GM12872 (cell line): ENCODE measurements around the gene ZC2HC1B.

ENCODE experiments used
- TF ChIP-seq, protein P1 (sequence below): IDR thresholded peaks from 3 replicates; pipeline ENCODE4 v1.5.1; 2011; ENCODE audit warnings: low read depth, mild to moderate bottlenecking, low read length, moderate library complexity; ENCODE audit not compliant: insufficient read depth

The ZC2HC1B gene

GRCh38 chr6:143839196-143839595 lies 25.1 kb upstream of the ZC2HC1B start:
- TF ChIP-seq, protein P1, sequence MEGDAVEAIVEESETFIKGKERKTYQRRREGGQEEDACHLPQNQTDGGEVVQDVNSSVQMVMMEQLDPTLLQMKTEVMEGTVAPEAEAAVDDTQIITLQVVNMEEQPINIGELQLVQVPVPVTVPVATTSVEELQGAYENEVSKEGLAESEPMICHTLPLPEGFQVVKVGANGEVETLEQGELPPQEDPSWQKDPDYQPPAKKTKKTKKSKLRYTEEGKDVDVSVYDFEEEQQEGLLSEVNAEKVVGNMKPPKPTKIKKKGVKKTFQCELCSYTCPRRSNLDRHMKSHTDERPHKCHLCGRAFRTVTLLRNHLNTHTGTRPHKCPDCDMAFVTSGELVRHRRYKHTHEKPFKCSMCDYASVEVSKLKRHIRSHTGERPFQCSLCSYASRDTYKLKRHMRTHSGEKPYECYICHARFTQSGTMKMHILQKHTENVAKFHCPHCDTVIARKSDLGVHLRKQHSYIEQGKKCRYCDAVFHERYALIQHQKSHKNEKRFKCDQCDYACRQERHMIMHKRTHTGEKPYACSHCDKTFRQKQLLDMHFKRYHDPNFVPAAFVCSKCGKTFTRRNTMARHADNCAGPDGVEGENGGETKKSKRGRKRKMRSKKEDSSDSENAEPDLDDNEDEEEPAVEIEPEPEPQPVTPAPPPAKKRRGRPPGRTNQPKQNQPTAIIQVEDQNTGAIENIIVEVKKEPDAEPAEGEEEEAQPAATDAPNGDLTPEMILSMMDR: no peak

DNA sequence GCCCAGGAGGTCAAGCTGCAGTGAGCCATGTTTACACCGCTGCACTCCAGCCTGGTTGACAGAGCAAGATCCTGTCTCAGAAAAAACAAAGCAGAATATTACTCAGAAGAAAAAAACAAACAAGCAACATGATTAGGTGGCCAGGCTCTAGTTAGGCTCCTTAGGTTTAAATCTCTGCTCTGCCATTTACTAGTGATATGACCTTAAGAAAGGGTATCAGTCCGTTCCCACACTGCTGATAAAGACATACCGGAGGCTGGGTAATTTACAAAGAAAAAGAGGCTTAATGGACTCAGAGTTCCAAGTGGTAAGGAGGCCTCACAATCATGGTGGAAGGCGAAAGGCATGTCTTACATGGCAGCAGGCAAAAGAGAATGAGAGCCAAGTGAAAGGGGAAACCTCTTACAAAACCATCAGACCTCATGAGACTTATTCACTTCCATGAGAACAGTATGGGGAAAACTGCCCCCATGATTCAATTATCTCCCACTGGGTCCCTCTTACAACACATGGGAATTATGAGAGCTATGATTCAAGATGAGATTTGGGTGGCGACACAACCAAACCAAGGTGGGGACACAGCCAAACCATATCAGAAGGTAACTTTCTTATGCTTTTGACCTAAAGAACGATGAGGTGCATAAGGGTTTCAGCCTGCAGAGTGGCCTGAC lies 23.5 kb upstream of the ZC2HC1B start:
- TF ChIP-seq, protein P1: no peak

GRCh38 chr6:143842461-143842901 lies 21.8 kb upstream of the ZC2HC1B start:
- TF ChIP-seq, protein P1: no peak

GRCh38 chr6:143842902-143843676 lies 21.2 kb upstream of the ZC2HC1B start, which contains the start of gene LTV1:
LTV1 (plus strand) TSS chr6:143843338; CDS start chr6:143843478, 140 bp downstream.
- TF ChIP-seq, protein P1: no peak

DNA sequence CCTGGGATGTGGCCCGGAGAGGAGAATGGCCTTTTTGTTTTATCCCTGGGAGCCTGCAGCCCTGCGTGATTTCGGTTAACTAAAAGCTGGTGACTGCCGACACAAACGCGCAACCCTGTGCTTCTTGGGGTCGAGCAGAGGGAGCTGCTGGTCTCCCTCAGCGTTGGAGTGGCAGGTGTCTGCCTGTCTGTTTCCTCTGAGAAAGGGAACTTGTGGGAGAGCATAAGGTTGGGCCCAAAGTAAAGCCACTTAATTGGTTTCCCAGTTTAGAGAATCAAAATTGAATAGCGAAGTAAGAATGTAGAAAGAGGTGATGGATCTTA lies 20.6 kb upstream of the ZC2HC1B start:
- TF ChIP-seq, protein P1: no peak

GRCh38 chr6:143844006-143844405 lies 20.3 kb upstream of the ZC2HC1B start:
- TF ChIP-seq, protein P1: no peak

DNA sequence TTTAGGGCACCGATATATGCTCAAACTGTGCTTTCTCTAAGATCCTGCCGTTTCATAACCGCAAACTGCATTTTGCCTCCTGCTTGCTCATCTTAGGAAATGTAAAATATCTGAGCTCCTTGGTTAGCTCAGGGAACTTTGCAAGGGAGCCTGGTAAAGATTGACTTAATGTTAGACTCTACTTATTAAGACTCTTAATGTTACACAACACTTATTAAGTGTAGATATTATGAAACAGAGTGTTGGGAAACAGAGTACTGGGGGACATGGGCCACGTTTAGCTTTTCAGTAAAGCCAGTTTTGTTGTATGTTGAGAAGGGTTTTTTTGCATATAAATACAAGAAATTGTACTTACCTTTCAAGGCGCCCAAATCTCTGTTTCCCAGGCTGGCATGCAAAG lies 19.2 kb upstream of the ZC2HC1B start:
- TF ChIP-seq, protein P1: no peak
